Testis (tissue), 2 donors: Measurements from ENCODE around the gene TRPM2.

Source experiments
- CTCF ChIP-seq, 3 experiments: fragments of 450-650 bp in 2 of 3; fragments of 200-600 bp in 1 of 3; sonication (generic) in 1 of 3; IDR thresholded peaks; one replicate each; pipeline ENCODE4 v1.5.1; 2016 to 2019; ENCODE audit warnings: antibody characterized with exemption in 3 of 3, mild to moderate bottlenecking in 2 of 3, moderate library complexity in 1 of 3
- POLR2A ChIP-seq: fragments of 450-650 bp; IDR thresholded peaks from one replicate; pipeline ENCODE4 v1.6.1; 2017; ENCODE audit warnings: antibody characterized with exemption, mild to moderate bottlenecking, moderate library complexity

GRCh38 chr21:44329086-44329889 is 24.1 kb upstream of the TRPM2 start:
- TF ChIP-seq CTCF (IDR thresholded peaks at IDR 0.05) (no peak), POLR2A (no peak)
